Activated CD4-positive, alpha-beta T cell treated with anti-CD3 and anti-CD28 coated beads, Interleukin-2, Interleukin-6, amounts not matched to agents 100 ng/mL and 50 ng/mL, durations not matched to agents 16 hours and 8 hours (primary cell): ENCODE measurements around the gene GEMIN5.

Experiments
- DNase-seq: peaks from one replicate; pipeline ENCODE4 v3.0.0-alpha.2; 2020

Gene GEMIN5

DNA sequence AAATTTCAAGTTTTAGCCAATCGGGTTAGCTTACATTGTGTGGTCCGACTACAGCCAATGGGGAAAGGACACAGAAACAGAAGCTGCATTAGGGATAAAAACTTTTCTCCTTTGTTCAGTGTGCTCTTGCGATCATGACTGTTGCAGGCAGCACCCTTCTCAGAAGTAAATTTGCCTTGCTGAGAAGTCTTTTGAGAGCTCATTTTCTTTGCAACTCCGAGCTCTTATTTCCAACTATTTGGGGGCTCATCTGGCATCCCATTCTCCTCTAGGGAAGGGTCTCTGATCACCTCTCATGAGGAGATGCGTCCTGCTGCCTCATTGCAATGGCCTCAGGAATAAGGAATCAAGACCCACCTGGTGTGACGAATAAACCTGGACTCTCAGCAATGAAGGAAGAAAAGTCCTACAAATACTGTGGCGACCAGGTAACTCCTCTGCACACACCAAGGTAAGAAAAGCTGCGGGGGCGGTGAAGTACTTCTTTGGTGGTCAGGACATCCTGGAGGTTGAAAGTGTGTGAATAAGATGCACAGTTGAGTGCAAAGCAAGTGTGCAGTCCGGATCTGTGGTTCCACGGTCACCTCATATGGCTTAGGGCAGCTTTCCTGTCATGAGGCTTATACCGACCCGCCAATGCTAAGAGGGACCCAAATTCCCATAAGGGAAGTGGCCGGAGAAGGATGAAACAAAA is 59.2 kb downstream of the GEMIN5 start:
- no peak for DNase-seq

DNA sequence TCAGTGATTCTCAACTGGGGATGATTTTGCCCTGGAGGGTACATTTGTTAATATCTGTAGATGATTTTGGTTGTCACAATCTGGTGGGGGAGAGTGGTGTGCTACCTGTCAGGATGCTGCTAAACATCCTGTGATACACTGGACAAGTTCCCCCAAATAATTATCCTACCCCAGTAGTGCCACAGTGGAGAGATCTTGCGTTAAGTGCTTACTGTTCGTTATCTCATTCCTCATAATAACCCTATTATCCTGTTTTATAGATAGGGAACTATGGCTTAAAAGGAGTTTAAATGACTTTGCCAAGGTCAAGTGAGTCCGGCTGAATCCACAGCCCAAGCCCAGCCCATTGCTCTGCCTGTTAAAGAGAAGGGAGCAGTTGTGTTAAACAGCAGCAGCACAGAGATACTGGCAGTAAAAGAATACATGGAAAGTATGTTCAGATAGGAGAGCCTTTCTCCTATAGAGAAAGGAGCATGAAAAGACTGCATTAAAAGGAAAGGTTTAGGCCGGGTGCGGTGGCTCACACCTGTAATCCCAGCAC is 64.2 kb downstream of the GEMIN5 start:
- no peak for DNase-seq

DNA sequence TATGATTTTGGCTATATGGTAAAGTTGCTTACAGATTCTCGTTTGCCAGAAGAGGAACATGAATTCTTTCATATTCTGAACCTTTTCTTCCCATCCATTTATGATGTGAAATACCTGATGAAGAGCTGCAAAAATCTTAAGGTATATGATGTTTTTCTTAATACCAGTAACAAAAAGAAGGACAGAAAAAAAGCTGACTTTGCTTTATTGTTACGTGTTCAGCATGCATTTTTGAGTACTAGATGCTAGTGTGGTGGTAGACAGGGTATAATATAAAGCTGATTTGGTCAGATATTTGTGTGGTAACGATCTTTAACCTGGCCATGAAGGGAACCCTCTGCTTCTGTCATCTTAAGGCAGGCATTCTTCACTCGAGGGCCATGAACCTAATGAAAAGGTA is 66.3 kb downstream of the GEMIN5 start:
- DNase-seq = no peak

DNA sequence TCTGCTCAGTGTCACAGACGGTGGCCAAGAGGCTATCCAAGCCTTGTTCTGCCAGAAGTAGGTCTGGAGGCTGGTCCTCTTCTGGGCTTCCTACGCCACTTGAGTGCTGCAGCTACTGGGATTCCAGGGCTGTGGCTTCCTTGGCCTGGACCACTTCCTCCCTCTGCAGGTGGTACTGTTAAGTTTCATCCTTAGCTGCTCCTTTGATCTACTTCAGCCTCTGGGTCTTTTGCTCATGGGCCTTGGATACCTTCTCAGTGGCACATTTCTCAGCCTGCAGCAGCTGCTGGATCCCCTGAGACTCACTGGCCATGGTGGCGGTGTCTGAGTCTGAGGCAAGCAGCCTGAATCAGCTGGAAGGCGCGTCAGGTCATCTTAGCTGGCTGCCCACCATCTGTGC is 69.3 kb downstream of the GEMIN5 start:
- no peak for DNase-seq

DNA sequence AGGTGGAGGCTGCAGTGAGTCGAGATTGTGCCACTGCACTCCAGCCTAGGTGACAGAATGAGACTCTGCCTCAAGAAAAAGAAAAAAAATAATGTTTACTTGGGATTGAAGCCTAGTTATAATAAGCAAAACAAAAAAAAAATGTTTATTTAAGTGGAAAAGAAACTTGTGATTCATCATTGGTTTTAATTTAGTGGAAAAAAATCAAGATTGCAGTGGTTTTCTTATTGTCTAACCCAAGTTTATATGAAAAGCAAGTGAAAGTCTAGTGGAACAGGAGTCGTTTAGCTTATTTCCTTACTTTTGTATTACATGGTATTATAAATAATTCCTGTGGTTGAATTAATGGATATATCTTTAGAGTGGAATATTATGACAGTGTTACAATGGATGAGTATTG is 71.2 kb downstream of the GEMIN5 start:
- no peak for DNase-seq

DNA sequence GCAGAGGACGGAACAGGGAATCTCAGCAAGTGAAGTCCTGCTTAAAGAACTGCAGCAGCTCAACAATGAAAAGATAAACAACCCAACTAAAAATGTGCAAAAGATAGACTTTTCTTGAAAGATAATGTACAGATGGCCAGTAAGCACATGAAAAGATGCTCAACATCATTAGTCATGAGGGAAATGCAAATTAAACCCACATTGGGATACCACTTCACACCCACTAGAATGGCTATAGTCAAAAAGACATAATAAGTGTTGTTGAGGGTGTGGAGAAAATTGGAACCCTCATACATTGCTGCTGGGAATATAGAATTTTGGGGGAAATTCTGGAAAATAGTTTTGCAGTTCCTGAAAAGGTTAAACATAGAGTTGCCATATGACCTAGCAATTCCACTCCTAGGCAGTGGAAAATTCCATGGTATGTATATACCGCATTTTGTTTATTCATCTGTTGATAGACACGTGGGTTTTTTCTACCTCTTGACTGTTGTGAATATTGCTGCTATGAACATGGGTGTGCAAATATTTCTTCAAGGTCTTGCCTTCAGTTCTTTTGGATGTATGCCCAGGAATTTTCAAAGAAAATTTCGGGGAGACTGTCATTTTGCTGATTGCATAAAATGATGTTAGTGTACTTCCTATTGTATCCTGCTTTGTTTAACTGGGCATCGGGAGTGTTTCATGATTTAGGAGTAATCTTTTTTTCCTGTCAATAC is 72.4 kb downstream of the GEMIN5 start:
- no peak for DNase-seq

DNA sequence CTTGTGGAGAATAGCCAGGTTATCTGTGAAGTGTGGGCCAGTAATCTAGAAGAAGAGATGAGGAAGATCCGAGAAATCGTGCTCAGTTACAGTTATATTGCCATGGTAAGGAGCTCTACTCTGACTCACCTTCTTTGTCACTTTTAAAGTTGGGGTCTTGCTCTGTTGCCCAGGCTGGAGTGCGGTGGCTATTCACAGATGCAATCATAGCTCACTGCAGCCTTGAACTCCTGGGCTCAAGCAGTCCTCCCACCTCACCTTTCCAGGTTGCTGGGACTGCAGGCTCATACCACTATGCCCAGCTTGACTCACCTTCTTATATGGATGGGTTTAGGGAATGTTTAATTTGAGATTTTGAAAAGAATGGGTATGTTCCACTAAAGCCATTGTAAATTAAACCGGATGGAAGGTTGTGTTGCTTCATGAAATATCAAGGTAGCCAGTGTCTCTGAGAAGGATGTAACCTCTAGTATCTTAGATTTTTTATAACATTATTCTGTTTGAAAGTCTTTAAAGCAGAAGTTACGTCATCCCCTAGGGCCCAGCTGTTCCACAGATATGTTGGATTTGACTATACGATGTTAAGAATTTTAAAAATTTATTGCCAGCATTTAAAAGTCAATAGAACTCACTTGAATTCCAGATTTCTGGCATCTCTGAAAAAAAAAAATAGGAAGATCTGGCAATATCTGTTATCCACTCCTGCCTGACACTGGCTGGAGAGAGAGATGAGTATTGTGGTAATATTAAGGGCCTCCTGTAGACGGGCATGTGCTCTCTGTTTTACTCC is 74.5 kb downstream of the GEMIN5 start:
- no peak for DNase-seq

DNA sequence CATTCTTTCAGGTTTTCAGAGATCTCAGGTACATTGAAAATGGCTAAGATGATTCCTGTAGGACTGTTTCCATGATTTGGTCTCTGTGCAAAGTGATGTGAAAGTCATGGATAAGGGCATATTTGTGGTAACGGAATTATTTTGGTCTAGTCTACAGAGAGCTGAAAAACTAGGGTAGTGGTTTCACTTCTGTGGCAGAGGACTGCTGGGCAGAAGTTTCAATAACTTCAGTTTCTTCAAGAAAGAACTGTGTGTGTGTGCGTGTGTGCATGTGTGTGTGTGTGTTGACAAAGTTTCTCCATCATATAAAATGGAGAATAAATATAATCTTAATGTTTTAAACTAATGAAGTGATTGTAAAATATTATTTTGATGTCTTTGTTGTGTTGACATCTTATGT is 75.2 kb downstream of the GEMIN5 start:
- DNase-seq = no peak

DNA sequence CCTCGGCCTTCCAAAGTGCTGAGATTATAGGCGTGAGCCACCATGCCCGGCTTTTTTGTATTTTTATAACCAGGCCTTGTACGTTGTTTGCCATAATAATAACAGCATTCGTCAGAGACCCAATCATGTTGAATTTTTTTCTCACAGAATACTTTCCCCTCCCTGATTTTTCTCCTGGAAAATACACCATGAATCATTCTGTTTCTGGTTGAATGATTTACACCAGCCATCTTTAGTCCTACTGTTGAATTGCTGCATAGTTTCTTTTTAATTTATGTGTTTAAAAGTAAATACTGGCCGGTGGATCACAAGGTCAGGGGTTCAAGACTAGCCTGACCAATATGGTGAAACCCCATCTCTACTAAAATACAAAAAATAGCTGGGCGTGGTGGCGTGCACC is 76.1 kb downstream of the GEMIN5 start:
- no peak for DNase-seq

DNA sequence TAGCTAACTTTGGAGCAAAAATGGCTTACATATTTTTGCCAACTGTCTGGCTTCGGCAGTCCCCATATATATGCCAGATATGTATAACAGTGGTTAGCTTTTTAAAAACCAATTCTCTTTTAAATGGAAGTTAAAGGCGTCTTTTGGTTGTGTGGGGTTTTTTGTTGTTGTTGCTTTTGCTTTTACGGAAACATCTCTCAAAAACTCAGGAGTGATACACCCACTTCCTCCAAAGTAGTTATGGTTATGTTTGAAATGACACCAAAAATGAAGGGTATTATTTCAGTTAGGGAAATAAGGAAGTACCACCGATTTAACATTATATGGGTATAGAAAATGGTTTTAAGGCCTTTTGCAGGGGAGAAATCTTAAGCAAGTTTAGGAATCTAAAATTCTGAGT is 77.2 kb downstream of the GEMIN5 start:
- peak; percentile 9 for DNase-seq

DNA sequence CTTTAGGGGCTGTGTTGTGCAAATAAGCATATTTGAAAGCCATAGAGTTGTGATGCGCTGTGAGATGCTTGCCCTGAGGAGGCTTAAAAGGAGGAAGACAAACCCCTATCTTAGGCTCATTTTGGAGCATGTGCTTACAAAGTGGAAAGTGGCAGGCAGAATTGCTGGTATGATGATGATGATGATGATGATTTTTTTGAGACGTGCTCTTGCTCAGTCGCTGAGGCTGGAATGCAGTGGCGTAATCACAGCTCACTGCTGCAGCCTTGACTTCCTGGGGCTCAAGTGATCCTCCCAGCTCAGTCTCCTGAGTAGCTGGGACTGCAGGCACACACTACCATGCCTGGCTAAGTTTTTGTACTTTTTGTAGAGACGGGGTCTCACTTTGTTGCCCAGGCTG is 77.9 kb downstream of the GEMIN5 start:
- DNase-seq = peak; percentile 42

DNA sequence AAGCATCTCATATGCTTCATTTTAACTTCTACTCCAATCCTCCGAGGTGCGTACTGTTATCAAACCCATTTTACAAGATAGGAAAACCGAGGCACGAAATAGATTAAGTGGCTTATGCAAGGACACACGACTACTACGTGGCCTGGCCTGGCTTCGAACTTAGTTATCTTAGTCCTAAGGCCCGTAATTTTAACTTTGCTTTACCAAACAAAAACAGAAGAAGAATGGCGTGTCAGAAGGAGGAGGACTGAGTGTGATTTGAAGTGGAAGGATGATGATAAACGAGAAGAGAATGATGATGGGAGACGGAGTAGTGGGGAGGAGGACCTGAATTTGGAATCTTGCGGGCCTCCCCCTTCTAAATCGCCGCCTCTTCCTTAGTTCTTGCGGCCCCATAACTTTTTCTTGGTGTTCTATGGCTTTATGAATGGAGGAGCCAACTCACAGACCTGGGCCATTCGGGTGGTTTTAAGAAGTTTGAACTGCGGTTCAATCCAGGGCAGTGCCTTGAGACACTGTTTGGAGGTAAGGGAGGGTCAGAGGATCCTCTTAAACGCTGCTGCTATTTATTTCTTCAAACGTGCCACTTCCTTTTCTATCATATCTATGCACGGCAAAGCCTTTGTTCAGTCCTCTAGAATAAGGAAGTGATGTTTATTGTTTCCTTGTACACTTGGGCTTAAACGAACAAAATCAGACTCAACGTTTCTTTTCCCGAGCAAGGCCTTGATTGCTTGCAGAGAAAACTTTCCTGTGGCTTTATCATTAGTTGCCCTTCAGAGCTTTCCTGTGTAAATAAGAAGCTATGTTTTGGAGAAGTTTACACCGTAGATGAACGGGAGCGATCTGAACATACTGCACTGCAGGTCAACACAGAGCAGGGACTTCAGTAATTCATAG is 78.8 kb downstream of the GEMIN5 start:
- DNase-seq = peak; percentile 30

DNA sequence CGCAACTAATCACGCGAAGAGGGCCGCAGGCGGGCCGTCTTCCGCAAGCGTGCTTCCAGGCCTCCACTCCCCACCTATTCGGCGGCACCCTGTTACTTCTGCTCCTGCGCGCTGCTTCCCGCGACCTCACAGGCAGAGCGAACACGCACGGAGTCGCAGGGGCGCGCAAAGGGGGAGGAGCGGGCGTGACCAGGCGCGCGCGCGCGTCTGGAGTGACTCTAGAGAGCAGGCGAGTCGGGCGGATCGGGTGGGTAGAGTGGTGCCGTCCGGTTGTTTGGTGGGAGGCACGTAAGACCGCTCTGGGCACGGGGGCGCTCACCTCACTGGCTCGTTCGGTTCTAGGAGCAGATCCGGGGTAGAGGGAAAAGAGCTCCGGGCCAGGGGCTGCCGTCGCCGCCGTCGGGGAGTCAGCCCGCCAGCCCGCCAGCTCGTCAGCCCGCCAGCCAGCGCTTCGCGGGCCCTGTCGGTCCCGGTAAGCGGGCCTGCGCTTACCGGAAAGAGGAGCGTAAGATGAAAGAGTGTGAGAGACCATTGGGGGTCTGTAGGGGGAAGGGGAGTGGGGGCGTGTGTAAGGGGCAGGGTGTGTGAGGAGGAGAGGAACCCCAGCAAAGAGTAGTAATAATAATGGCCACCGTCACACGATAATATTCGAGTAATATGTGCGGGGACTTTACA is 79.6 kb downstream of the GEMIN5 start, which contains the start of gene CNOT8:
Gene CNOT8, plus strand, starts transcription at position 331 of the 675 bp plus-strand sequence. CDS start 4,652 bp downstream, outside the sequence.
- DNase-seq = peak; percentile 99

DNA sequence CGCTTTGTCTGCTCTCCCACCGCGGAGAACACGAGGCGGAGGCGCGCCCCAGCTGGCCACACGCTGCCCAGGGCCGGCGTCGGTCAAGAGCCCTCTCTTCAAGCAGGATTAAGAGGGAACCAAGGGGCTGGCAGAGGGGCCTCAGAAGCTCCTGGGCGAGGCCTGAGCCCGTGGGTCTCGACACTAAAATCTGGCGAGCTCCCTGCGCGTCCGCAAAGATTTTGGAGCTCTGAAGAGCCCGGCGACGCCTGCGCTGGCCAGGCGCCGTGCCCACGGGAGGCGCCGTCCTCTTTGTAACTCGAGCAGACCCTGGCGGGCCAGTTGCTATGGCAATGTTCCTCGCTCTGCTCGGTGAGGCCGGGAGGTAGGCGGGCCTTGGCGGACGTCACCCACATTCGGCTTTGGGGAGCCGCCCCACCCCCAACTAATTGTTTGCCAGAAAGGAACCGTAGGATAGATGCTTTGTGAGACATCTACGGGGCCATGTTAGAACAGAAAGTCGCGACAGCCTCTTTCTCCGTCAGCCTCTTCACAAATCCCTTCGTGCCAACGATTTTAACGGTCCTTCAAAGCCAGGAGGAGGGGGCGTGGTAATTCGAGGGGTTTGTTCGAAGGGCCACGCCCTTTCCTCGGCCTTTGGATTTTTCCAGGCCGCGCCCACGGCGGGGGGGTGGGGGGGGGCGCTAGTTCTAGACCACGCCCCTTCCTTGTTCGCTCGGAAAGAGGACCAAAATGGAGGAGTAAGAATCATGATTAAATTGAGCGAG is 80.3 kb downstream of the GEMIN5 start:
- peak; percentile 89 for DNase-seq

DNA sequence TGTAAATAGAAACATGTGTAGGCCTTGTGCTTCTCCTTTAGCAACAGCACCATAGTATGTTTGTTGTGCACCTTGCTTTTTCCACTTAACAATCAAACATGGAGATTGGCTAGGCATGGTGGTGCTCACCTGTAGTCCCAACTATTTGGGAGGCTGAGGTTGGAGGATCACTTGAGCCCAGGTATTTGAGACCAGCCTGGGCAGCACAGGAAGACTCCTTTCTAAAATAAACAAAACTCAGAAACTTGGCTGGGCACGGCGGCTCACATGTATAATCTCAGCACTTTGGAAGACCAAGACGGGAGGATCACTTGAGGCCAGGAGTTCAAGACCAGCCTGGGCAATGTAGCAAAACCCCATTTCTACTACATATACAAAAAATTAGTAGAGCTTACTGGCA is 86.7 kb downstream of the GEMIN5 start:
- DNase-seq = no peak

DNA sequence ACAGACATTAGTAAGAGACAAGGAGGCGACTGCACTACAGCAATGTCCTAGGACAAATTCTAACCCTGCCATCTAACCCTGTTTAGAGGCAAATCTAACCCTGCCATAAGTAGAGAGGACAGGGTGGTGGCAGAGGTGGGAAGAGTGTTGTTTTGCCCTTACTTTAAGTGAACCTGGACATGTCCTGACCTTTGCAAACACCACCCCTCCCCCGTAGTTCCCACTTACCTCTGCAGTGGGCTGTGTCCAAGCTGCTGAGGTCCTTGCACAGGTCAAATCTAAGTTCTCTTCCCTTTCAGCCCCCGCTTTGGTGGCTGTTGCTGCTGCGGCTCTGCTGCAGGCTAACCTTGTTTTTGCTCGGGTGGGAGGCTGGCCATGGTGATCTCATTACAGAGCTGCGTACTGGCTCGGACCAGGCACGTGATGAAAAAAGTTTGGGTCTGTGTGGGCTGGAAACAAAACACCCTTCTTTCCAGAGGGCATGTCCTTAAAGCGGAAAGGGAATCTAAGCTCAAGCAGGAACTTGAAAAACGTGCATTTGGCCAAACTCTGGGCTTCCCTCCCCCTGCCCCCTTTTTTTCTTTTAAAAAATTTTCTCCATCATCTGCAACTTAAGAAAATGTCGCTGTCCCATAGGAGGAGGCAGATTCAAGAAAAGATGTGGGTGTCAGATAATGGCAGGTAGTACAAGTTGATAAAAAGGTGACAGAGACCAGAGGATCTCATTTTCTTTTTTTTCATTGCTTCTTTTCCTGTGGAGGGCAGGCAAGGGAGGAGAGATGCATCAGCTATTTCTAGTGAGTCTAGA is 87.6 kb downstream of the GEMIN5 start, which contains the start of gene FAXDC2:
Gene FAXDC2, minus strand, starts transcription at position 349 of the 808 bp plus-strand sequence. CDS start 12,425 bp downstream, outside the sequence.
- no peak for DNase-seq

DNA sequence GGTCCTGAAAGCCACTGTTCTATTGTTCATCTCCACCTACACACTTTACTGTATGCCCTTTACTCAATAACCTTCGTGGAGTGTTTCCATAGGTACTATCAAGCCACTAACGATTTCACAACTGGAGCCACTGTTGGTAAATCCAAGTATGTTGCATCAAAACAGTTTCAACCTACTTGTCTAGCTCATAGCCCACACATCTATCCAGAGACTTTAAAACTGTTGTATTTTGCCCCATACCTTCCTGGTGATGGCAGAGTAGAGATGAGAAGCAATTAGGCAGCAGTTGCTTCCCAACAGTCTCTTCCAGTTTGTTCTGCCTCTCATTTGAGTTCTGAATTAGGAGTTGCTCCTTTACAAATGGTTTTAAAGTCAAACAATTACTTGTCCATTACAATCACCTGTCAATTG is 88.2 kb downstream of the GEMIN5 start:
- DNase-seq = no peak

DNA sequence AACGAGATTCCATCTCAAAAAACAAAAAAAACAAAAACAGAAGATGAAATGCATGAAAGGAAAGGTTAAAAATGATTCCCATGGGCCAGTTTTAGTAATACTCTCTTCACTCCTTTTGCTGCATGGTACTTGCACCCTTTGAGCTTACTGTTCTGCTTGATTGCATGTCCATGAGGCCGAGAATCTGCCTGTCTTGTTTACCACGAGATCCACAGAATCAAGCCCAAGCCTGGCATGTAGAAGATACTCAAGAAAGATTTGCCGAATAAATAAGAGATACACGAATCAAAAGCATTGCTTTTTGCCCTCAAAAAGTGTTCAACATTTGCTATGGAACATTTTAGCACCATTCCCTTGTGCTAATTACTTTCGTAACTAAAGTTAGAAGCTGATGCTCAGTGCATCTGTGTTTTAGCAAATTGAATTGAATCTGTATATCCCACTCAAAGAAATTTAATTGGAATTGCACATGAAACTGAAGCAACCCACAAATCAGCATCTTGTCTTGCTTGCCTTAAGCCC is 88.7 kb downstream of the GEMIN5 start:
- DNase-seq = no peak

DNA sequence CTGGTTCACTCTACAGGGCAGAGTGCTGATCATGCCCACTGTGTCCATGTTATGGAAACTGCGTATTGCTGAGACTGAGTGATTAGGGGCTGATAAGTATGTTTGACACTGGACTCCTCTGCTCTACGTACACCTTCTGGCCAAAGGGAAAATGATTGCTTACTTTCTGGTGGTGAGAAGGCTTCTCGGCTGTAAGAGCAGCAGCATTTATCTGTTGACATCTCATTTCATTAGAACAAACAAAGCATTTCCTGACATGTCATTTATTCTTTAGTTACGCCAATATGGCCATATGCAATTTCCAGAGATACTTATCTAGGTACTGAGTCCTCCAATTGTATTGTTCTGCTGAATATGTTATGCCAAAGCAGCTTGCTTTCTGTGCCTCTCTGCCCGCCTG is 93.2 kb downstream of the GEMIN5 start:
- DNase-seq = no peak
